HG02840 (cell line): Measurements from ENCODE around the gene MLNR.

ENCODE experiments used
- ATAC-seq: cut with Tn5 transposase; IDR thresholded peaks from one replicate; pipeline ENCODE4 v1.9.1; 2021; ENCODE audit warnings: mild to moderate bottlenecking, moderate library complexity, moderate number of reproducible peaks; ENCODE audit not compliant: unreplicated experiment, low FRiP score

The MLNR gene

DNA sequence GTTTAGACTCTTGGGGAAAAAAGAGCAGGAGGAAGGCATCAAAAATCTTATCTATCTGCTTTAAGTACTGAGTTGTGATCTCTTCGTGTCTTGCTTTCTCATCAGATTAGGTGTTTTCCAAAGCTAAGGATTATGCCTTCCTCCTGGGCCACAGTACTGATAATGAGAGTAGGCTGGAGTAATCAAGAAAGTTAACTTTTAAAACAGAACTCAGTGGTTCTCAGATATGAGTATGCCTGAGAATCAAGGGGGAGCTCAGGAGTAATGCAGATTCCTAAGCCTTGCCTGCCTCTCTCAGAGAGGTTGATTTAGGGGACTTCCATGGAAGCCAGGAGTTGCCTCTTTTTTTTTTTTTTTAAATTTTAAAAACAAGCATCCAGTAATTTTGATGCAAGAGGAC lies 51.1 kb downstream of the MLNR start:
- no peak for ATAC-seq
